WI38 (cell line): ENCODE data around the gene TMEM116.
"Not testable (repeated sequence)": the region's sequence is repeated elsewhere in the genome, so short reads cannot be mapped to it uniquely, and the experiment has no call there.

Source experiments
- H3K4me3 ChIP-seq: 2 replicates; pipeline ENCODE4 v1.5.1; 2011; ENCODE audit warnings: low read depth, mild to moderate bottlenecking, control low read depth, low read length
- CTCF ChIP-seq: IDR thresholded peaks from 2 replicates; pipeline ENCODE4 v1.5.1; 2012; ENCODE audit warnings: low read depth, mild to moderate bottlenecking, control low read depth, low read length

TMEM116 gene

DNA sequence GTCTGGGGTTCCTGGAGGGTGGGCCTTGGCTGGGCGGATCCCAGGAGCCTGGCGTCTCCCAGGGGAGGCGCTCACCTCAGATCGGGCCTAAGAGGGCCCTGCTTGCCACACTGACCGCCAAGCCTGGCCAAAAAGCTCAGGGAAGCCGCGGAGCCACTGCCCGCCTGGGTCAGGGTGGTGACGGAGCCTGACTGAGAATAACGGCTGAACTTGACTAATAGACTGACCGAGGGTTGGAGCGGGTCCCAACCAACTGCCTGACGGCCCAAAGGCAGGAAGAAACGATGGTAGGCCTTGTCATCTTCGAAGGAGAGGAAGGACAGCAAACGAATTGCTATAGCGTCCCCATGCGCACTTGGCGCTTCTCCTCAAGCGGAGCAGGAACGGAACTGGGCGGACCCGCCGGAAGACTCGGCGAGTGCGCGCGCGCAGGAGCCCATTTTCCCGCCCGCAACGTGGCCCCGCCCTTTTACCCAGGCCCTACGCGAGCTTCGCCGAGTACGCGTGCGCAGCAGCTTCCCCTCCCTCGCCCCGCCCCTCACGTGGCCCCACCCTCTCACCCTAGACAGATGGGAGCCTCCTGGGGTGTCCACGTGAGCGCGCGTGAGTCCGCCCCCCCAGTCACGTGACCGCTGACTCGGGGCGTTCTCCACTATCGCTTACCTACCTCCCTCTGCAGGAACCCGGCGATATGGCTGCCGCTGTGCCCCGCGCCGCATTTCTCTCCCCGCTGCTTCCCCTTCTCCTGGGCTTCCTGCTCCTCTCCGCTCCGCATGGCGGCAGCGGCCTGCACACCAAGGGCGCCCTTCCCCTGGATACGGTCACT is at the start of gene TMEM116, which contains the start of gene ERP29:
Gene TMEM116 (minus strand): TSS at position 391 of the 826 bp plus-strand sequence. CDS start 7,895 bp downstream, outside the sequence.
Gene ERP29 (plus strand): TSS at position 652 of the 826 bp plus-strand sequence. CDS start 40 bp downstream, at position 692.
- TF ChIP-seq CTCF, result peak; percentile 51
- peak within 1 kb of the TSS; percentile 96 for H3K4me3 ChIP-seq

DNA sequence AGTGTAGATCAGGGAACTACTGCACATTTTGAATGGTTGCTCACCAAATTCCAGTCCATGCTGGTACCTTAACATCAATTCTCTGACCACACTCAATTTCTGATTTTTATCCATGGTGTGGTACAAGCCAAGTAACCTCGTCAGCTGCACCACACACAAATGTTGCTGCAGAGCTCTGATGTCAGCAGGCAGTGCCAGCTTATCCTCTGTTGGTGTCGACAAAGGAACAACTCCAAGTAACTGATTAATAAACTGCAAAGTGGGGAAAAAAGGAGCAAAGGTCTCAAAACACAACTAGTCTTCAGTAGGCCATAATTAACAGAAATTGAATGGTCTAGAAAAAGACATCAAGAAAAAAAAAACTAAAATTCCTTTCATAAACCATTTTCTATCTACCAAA is 48.2 kb upstream of the TMEM116 start:
- no peak for TF ChIP-seq CTCF
- H3K4me3 ChIP-seq, result no peak overlapping the region

GRCh38 chr12:112049351-112049750 is 36.4 kb upstream of the TMEM116 start:
- H3K4me3 ChIP-seq, result no peak overlapping the region
- no peak for TF ChIP-seq CTCF

DNA sequence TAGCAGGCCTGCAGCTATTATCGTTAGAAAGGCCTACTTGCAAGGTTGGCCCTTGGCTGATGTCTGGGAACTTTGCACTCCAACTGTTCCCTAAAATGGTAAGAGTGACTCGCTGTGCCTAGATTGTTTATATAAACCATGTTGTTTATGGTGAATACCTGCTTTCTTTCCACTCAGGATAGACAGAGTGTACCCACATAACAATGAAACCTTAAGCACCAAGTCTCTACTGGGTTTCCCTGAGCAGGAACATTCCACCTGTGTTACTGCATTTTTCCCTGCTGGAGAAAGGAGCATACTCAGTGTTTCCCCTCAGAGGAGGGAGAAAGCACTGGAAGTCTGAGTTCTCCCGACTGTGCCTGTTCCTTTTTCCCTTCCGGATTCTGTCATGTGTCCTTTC is 33.0 kb upstream of the TMEM116 start:
- no peak for TF ChIP-seq CTCF

GRCh38 chr12:112036614-112037013 is 23.6 kb upstream of the TMEM116 start:
- H3K4me3 ChIP-seq, result not testable (repeated sequence)

More for the DNA sequence above, 33.0 kb upstream of the TMEM116 start:
- H3K4me3 ChIP-seq, result no peak overlapping the region

DNA sequence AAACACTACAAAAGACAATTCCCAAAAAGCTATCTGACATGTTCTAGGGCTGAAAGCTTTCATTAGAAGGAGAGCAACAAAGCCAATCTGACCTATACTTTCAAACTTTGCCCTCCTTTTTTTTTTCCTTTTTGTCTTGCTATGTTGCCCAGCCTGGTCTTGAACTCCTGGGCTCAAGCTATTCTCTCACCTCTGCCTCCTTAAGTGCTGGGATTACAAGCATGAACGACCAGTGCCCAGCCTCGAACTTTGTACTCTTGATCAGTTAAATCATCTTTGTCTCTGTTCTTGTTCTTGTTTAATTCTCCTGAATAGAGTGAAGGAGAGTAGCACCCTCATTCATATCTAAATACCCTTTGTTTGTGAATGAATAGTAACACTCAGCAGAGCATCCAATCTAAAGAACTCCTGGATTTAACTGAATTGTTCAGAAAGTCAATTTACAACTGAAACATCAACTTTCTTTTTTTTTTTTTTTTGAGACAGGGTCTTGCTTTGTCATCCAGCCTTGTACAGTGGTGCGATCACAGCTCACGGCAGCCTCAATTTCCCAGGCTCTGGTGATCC is 22.3 kb upstream of the TMEM116 start:
- TF ChIP-seq CTCF, result no peak
- no peak overlapping the region for H3K4me3 ChIP-seq

DNA sequence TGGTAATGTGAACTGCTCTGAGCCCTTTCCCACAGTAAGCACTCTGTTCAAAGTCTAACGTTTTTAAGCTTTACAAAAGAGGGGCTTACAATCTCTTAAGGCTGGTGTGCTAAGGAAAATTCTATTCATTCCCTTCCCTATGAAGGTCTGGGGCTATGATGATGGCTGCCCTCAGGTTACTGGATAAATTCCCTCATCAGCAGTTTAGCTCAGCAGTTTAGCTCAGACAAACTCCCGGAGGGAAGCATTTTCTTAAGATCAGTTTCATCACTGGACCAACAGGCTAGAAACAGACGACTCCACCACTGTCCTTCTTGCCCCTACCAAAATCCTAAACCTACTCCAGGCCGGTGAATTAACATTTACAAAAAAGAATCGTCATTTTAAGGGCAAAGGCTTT is 19.3 kb upstream of the TMEM116 start:
- TF ChIP-seq CTCF, result no peak
- H3K4me3 ChIP-seq, result no peak overlapping the region
